SH-SY5Y (cell line): ENCODE measurements around the gene BRD4.

ENCODE experiments used
- GATA2 ChIP-seq: IDR thresholded peaks from 2 replicates; pipeline ENCODE4 v1.6.1; 2011; ENCODE audit warnings: mild to moderate bottlenecking, low read depth, low read length
- GATA3 ChIP-seq: IDR thresholded peaks from 2 replicates; pipeline ENCODE4 v1.6.1; 2011; ENCODE audit warnings: low read depth, mild to moderate bottlenecking, low read length, moderate library complexity

- TF ChIP-seq GATA2, result no peak
- TF ChIP-seq GATA3, result no peak
Measured at GRCh38 chr19:15265214-15265849, 67.0 kb downstream of the BRD4 start.
